GM18868 (cell line): ENCODE data around the gene IL21R.

Experiments used
- ATAC-seq: cut with Tn5 transposase; IDR thresholded peaks from one replicate; pipeline ENCODE4 v1.9.1; 2021; ENCODE audit warnings: mild to moderate bottlenecking, moderate library complexity; ENCODE audit not compliant: unreplicated experiment

Gene IL21R

DNA sequence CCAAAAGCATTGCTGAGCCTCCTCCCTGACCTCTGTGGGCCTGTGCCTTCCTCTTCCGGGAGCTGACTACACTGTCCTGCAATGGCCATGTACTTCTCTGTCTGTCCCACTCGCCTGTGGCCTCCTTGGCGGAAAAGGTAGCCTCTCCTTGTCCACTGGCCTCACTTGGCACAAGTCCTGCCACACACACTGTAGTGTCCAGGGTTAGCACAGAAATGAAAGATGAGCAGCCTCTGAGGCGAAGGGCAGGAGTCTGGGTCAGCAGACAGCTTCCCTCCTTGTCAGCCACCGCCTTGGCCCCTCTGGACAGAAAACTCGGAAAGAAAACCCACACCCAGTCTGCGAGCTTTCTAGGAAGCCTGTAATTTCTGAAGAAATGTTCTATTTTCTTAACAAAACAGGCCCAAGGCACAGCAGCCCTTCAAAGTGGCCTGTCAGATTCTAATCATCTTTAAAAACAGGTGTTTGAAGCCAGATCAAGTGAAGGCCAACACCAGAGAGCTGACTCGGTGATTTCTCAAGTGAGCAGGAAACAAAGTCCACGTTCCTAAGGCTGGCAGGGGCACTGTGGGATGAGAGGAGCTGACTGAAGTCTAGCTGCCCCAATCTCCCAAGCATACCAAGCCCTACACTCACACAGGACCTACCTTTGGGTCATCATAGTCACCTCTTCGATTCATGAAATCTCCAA, 80.6 kb downstream of the IL21R start:
- ATAC-seq, result no peak

DNA sequence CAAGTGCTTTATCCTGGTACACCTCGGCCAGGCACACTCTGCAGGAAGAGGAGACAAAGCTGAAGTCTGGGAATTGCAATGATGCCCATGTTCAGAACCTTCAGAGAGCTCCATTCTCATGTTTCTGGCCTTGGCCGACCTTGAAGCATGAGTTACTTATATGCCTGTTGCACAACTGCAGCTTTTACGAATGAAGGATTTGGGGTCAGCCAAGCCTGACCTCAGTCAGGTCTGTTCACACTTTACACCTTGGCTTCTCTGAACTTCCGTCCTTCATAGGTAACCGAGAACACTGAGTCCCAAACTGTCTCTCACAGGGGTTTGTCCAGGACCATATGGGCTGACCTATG, 81.1 kb downstream of the IL21R start:
- no peak for ATAC-seq

DNA sequence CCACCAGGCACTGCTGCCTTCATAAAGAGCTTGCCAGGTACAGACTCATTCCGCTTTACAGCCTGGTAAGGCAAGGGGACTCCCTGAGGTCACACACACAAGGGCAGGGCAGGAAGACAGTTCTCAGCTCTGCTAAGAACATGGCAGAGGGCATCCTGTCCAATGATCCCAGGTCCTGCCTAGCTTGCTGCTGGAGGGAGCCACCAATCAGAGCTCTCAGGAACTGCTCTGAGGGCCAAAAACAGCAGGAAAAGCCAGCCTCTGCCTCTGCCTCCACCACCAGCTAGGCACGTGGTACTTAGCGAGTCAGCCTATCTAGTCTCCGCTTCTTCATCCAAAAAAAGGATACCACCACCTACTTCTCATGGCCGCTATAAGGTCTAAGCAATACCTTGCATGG, 81.7 kb downstream of the IL21R start:
- no peak for ATAC-seq

DNA sequence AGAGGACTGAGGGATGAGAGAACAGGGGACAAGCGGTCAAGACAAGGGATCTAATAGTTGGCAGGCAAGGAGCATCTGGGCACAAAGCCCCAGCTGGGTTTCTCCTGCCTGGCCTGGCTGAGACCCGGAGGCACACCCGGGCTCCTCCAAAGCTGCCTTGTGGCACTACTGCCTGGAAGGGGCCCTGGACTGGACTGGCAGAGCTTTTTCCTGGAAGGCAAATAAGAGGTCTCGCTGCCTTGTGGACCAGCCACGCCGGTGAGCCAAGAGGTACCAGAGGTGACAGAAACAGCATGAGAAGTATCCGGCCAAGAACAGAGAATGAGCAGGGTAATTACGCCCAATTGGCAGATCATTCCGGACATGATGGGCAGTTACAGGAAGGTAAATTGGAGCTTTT, 83.2 kb downstream of the IL21R start:
- ATAC-seq, result no peak

DNA sequence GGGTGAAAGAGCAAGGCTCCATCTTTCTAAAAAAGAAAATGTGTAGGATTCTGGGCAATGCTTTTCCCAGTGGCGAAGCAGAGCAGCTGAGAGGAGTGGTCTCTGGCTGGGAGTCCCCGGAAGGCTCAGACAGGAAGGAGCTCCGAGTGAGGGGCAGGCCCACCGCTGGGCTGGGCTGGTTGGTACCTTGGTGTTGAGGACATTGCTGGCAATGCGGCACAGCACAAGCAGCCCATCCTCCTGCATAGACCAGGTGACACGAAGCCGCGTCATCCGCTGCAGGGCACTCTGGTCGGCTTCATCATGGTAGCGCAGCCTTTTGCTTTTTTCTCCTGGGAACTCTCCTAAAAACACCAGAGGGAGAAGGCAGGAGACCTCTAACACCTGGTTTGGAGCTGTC, 83.8 kb downstream of the IL21R start:
- ATAC-seq, result no peak

DNA sequence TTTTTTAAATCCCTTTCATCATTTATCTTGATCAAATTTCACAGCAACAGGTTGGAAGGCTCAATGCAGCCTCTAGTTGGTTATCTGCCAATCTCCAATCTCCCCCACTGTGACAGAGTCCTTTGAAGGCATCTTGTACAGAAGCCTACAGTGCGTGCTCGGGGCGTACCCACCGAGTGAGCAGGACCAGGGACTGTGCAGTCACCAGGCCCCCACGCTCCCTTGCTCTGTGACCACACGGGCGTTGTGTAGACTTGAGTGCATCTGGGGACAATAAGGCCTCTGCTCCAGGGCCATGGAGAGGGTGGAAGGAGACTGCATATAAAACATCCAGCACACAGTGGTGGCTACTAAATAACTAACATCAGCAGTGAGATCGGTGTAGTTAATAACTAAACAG, 84.4 kb downstream of the IL21R start:
- ATAC-seq, result no peak

DNA sequence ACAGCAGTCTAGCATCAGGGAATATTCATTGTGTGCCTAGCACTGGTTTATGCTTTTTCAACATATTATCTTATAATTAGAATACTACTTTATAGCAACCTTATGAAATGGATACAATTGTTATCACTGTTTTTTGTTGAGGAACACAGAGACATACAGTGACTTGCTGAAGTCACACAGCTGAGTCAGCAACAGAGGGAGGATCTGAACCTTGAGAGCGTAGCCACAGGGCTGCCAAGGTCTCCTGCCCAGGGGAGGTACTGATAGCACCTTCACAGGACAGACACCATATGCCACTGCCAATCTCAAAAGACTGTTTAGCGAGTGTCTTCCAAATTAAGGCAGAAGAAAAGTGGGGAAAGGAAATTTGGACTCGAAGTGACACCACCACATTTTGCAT, 84.8 kb downstream of the IL21R start:
- ATAC-seq, result no peak

DNA sequence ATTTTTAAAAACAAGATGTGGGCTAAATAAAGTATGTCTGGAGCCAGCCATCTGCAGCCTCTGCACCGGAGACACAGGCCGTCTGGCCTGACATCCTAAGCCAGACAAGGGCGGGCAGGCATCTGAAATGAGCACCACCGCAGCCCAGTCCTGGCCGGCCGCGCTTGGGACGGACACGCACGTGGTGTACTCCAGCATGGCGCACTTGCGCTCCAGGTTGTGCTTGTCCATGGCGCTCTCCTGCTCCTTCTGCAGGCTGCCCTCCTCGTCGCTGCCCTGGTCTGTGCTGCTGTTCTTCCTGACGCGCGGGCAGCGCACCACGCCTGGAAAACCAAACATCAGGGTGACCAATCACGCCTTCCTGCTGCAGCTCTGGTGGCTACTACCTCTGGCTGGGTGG, 87.4 kb downstream of the IL21R start:
- no peak for ATAC-seq

DNA sequence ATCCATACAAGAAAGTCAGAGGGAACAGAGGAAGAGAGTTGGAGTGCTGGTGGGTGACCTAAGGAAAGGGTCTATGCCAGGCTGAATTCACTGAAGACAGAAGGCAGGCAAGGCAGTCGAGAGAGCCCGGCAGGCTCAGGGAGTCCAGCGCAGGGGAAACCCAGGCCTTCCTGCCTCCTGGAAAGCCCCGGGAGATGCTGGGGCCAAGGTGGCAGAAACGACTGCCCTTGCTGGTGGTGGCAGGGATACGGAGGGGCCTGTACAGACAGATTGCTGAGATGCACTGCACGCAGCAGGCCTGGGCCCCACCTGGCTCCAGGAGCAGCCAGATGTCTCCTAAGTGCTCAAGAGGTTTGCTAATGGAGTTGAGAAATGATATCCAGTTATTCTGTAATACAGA, 87.9 kb downstream of the IL21R start:
- ATAC-seq, result no peak

DNA sequence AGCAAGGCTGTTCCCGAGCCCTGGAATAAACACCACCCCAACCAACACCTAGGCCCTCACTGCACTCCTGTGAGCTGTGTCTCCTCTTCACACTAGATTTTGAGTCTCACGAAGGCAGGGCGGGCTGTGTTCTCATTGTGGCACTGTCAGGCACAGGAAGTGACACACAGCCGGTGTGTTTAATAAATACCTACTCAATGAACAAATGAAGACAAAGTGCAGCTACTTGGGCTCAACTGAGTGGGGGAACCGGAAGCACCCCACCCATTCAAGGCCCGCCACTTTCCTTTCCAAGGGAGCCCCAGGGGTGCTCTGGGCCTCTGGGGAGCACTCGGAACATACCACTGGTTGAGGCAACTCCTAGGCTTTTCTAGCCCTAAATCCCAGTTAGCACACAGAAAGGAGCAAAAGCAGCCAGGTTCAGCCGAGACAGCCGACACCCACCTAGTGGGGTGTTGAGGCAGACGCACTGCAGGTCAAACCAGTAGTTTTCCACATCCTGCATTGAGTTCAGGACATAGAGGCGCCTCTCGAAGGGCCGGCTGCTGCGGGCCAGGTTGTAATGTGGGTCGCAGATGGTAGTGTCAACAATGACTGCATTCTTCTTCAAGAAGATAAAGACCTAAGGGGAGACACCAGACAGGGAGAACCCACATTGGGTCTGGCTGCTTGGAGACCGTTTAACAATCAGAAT, 90.1 kb downstream of the IL21R start:
- no peak for ATAC-seq

DNA sequence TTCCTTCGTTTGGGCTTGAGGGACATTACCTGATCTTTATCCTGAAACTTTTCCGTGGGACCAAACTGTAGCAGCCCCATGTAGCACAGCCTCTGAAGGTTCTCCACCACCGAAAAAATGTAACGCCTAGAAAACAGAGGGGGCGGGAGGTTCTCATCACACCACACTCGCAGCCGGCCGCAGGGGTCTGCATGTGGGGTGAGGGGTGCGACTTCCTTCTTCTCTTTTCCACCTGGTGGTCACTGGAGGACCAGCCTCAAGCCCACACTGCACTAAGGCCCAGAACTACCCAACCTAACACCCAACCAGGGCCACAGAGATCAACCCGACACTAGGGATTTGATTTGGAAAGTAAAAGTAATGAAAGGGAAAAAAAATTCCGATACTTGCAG, 90.6 kb downstream of the IL21R start:
- no peak for ATAC-seq

DNA sequence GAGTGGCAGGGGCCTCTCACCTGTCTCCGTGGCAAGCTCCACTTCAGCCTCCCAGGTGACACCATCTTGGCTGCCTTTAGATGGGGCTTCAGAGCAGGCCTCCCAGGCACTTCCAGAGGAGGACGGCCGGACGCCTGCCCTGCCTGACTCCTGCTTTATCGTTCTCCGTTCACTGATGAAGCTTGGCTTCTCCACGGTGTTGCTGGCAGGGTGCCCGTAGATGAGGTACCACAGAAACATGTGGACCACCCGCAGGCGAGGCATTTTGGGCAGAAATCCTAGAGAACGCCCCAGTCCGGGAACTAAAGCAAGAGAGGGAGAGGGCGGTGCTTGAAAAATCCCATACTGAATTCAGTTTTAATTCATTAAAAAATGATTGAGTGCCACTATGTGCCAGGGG, 93.2 kb downstream of the IL21R start:
- no peak for ATAC-seq

DNA sequence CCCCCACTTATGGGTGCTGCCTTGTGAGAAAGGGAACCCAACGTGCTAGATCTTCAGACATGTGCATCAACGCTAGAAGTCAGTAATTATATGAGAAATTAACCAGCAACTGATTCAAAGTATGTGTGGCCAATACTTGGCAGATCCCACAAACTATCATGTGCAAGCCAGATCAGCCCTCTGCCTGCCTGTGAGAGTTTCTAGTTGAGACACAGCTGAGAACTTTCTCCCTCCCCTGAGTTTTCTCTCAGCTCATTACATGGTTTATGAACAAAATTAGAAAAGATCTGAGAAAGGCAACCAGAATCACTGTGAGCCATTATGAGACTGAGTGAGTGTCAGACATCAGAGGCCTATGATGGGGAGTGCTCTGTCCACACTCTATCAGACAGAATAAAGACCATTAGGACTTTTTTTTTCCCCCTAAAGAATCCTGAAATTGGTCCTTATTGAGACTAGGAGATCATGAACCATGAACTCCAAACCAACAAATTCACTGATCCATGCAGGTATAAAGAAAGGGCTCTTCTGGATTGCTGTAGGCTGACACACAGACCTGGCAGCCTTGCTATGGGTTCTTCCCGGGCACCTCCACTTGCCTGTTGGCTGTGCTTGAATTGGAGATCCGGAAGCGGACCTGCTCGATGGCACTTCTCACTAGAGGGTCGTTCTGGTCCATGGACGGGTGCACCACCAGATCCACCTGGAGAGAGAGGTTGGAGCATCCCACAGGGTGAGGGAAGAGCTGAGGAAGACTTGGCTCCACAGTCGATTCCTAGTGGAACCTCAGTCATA, 96.3 kb downstream of the IL21R start:
- ATAC-seq, result no peak

DNA sequence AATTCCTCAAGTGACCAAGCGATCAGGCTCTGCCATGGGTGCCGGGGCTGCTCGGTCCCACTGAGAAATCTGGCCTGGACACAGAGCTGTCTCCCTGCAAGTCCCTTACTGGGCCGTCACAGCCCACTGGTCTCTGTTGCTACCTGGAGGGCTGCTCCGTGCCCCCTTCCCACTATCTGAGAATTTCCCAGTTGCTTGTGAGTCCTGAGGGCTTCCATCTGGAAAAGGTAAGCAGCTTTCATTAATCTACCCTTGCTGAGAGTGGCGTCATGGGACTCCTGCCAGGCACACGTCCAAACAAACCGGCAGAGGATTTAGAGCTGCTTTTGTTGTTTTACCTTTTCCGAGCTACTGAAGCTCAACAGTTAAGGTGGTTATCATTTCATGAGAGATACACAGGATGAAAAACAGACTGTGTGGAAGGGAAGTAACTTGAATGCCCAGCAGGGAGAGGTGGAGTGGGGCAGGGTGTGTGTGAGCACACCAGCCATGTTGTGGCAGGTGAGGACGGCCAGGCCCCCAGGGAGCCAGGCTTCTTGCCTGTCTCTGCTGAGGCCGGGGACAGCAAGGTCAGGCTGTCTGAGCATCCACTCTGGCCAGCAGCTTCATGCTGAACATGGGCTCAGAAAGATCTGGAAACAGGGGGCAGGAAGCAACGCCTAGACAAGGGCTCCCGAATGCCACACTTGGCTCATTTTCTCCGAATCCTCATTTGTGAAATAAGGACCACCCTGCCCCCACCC, 97.1 kb downstream of the IL21R start:
- ATAC-seq, result no peak

DNA sequence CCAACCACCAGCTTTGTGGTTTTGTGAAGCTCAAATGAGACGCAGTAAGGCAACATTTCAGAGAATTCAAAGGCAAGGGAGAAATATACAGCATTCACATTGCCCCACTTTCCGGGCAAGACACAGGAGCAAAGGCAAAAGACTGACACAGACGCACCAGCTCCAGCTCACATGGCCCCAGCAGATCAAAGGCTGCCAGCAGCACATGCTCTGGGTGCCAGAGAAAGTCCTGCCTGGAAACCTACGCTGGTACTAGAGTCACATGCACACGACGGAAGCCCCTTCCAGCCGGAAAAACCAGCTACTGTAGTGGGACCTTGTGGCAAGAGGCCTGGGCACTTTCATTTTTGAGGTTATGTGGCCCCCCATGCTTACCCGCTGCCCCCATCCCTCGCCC, 97.7 kb downstream of the IL21R start:
- ATAC-seq, result no peak

DNA sequence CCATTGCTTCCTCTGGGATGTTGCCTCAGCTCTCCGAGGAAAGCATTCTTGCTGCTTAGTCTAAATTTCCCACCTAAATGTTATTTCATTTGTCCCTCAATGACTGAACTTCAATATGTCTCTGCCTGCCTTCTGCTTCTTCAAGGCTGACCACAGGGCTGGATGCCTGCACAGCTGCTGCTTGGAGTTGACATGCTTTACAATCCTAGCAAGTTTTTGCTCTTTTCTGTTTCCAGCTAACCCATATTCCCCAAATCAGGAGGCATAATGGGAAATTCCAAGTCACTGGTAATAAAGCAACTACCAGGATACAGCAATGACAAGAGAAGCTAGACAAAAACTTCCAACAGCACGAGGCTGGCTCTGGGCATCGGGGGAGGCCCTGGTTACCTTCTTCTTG, 98.8 kb downstream of the IL21R start:
- no peak for ATAC-seq
